Activated naive CD8-positive, alpha-beta T cell treated with anti-CD3 and anti-CD28 coated beads, Interleukin-2, amount 10 ng/mL, durations not matched to agents 7 days and 5 days (primary cell): Measurements from ENCODE around the gene GRM7. TPM values are rescaled to one million over a fixed set of nuclear protein-coding genes. Genes with fewer than 3 reads are reported as not detected.

Experiments used
- ATAC-seq: fragments of 150-1000 bp; cut with Tn5 transposase; one replicate; pipeline ENCODE4 v1.10.0; 2021; ENCODE audit warnings: low read depth, moderate library complexity
- POLR2A ChIA-PET: fragments of 350-600 bp; sonication (Branson Sonifier 250); formaldehyde crosslinking; loops from one replicate; lab custom pipeline; 2021; ENCODE audit warnings: antibody characterized with exemption; lab: Charles Lee
- DNase-seq: peaks from one replicate; pipeline ENCODE4 v3.0.0; 2021
- H3K27ac Mint-ChIP-seq: one replicate; pipeline ENCODE4 v1.8.0; 2022; ENCODE audit warnings: mild to moderate bottlenecking, mixed read lengths
- H3K27me3 Mint-ChIP-seq: one replicate; pipeline ENCODE4 v1.8.0; 2022; ENCODE audit warnings: mild to moderate bottlenecking, moderate library complexity, mixed read lengths
- H3K36me3 Mint-ChIP-seq: one replicate; pipeline ENCODE4 v1.8.0; 2021; ENCODE audit warnings: mild to moderate bottlenecking, mixed read lengths
- H3K4me1 Mint-ChIP-seq: one replicate; pipeline ENCODE4 v1.8.0; 2021; ENCODE audit warnings: mixed read lengths
- H3K4me3 Mint-ChIP-seq: one replicate; pipeline ENCODE4 v1.8.0; 2022; ENCODE audit warnings: mild to moderate bottlenecking, moderate library complexity, mixed read lengths
- H3K9me3 Mint-ChIP-seq: one replicate; pipeline ENCODE4 v1.8.0; 2021; ENCODE audit warnings: mixed read lengths
- total RNA-seq, 2 experiments: library from RNA; stranded (reverse); gene quantifications; one replicate each; pipeline ENCODE4 v1.2.3, GENCODE V29; 2021

GRM7 gene
- total RNA-seq, 2 experiments from 2014 or later = not detected

- POLR2A ChIA-PET = no interaction called here
- ATAC-seq (no peak), DNase-seq (no peak)
- H3K9me3 Mint-ChIP-seq = peaks cover 4% of the 10 kb centered on the region
- no peak overlapping the region for H3K27ac Mint-ChIP-seq
- H3K4me3 Mint-ChIP-seq = no peak overlapping the region
- H3K27me3 Mint-ChIP-seq = no peaks in the 10 kb centered on the region
- H3K36me3 Mint-ChIP-seq = no peaks in the 10 kb centered on the region
- no peaks in the 10 kb centered on the region for H3K4me1 Mint-ChIP-seq
Observed at GRCh38 chr3:7781395-7781794, 920.5 kb downstream of the GRM7 start.

DNA sequence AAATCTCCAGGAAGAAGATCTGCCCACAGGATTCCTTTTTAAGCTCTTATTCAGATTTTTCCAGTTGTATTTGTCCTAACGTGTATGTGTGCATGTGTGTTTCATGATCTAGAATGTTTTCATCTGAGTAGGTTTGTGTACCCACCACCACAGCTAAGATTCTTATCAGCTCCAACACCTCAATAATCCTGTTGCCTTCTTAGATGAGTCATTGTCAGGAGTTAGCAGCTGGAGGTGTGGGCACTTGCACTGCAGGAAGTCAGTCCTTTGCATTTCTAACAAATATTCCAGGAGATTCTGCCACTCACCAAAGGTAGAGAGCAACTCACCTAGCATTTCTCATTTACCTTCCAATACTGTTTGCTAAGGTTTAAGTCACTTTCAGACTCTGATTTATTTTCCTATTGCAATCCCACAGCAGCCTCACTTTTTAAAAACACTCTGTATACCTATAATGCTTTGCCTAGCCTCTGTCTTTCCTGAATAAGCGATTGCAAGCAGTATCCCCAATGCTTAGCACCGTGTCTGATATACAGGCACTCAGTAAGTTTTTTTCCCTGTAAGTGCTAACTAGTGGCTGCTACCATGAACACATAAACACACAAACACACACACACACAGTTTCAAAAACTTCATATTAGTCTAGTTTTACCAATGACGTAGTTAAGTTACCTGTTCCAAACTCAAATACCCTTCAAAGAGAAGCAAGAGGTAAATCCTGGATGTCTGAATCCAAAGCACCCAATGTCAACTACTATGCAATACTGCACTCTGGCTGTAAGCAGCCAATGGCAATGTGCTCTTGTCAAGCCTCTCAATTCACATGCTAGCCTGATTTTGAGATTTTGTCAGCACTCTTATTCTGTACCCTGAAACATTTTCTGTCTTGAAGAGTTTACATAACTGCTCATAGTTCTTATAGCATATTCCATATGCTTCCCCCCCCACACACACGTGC is 927.2 kb downstream of the GRM7 start:
- no peak for ATAC-seq
- Mint-ChIP-seq H3K27ac (no peak overlapping the region), H3K27me3 (no peaks in the 10 kb centered on the region), H3K36me3 (no peaks in the 10 kb centered on the region), H3K9me3 (peaks cover 6% of the 10 kb centered on the region), H3K4me1 (no peaks in the 10 kb centered on the region), H3K4me3 (no peak overlapping the region)
- DNase-seq = no peak
- POLR2A ChIA-PET = no interaction called here

- Mint-ChIP-seq H3K4me3 (no peak overlapping the region), H3K27me3 (no peaks in the 10 kb centered on the region), H3K27ac (no peak overlapping the region), H3K9me3 (peaks cover 6% of the 10 kb centered on the region), H3K36me3 (no peaks in the 10 kb centered on the region), H3K4me1 (no peaks in the 10 kb centered on the region)
- DNase-seq = no peak
- ATAC-seq = no peak
- POLR2A ChIA-PET = no interaction called here
Observed at GRCh38 chr3:7788881-7789280, 928.0 kb downstream of the GRM7 start.

DNA sequence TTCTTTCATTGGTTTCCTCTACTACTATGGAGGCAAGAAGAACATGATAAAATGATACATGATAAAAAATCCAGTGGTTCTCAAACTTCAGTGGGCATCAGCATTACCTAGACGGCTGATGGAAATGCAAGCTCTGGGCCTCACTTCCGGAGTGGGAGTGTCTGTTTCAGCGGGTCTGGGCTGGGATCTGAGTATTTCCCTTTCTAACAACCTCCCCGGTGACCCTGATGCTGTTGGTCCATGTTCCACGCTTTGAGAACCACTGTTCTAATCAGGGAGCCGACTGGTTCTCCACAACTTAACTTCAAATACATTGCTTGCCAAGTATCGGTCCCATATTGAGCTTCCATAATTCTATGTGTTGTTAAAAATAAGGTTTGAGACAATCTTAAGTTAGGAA is 928.4 kb downstream of the GRM7 start:
- POLR2A ChIA-PET = no interaction called here
- no peak overlapping the region for H3K27ac Mint-ChIP-seq
- no peaks in the 10 kb centered on the region for H3K36me3 Mint-ChIP-seq
- DNase-seq (no peak), ATAC-seq (no peak)
- no peaks in the 10 kb centered on the region for H3K27me3 Mint-ChIP-seq
- peaks cover 6% of the 10 kb centered on the region for H3K9me3 Mint-ChIP-seq
- H3K4me1 Mint-ChIP-seq = no peaks in the 10 kb centered on the region
- no peak overlapping the region for H3K4me3 Mint-ChIP-seq

GRCh38 chr3:7790141-7790540 is 929.2 kb downstream of the GRM7 start:
- H3K27ac Mint-ChIP-seq = no peak overlapping the region

More at GRCh38 chr3:7790141-7790540, 929.2 kb downstream of the GRM7 start:
- no peaks in the 10 kb centered on the region for H3K4me1 Mint-ChIP-seq
- no peak for DNase-seq
- H3K27me3 Mint-ChIP-seq = no peaks in the 10 kb centered on the region
- no peak overlapping the region for H3K4me3 Mint-ChIP-seq
- peaks cover 5% of the 10 kb centered on the region for H3K9me3 Mint-ChIP-seq
- H3K36me3 Mint-ChIP-seq = no peaks in the 10 kb centered on the region
- ATAC-seq = no peak
- POLR2A ChIA-PET = no interaction called here
